DMS53 (cell line): ENCODE results near the gene CLIC5.
A peak's percentile ranks its signal among the peaks of the same experiment; 100 is the strongest.

ENCODE experiments used
- DNase-seq: peaks from one replicate; lab custom pipeline; 2025; lab: John Stamatoyannopoulos, UW

The CLIC5 gene

GRCh38 chr6:45843848-45844521, 171.7 kb downstream of the CLIC5 start:
- DNase-seq, result no peak

- peak; percentile 27 for DNase-seq
These were observed 174.6 kb downstream of the CLIC5 start for GRCh38 chr6:45841062-45841461.

GRCh38 chr6:45838996-45839395, 176.7 kb downstream of the CLIC5 start:
- no peak for DNase-seq

- DNase-seq, result no peak
These were observed 177.2 kb downstream of the CLIC5 start for GRCh38 chr6:45838451-45838850.

GRCh38 chr6:45837541-45838200, 178.0 kb downstream of the CLIC5 start:
- DNase-seq, result no peak

- DNase-seq, result no peak
These were observed 178.7 kb downstream of the CLIC5 start for GRCh38 chr6:45836984-45837383.

- DNase-seq, result no peak
These were observed 179.2 kb downstream of the CLIC5 start for GRCh38 chr6:45836438-45836824.

- no peak for DNase-seq
These were observed 179.8 kb downstream of the CLIC5 start for GRCh38 chr6:45835721-45836437.

GRCh38 chr6:45832063-45832462, 183.6 kb downstream of the CLIC5 start:
- DNase-seq, result no peak
